Astrocyte (in vitro differentiated cells and primary cell): ENCODE measurements around the gene VGLL4. TPM values are rescaled to one million over a fixed set of nuclear protein-coding genes. Genes with fewer than 3 reads are reported as not detected.

ENCODE experiments used
- DNase-seq: peaks from one replicate; pipeline ENCODE4 v3.0.0-alpha.2; 2010; ENCODE audit warnings: low read depth
- FAIRE-seq: peaks from 2 replicates; lab custom pipeline; 2011; peaks lifted over from hg19 to GRCh38; lab: Jason Lieb, UNC
- H2AFZ ChIP-seq: 2 replicates; pipeline ENCODE4 v1.6.0; 2012; ENCODE audit warnings: low read depth, low read length, inconsistent platforms
- H3K27ac ChIP-seq: 2 replicates; pipeline ENCODE4 v1.5.1; 2011; ENCODE audit warnings: low read depth, low read length, inconsistent platforms
- H3K27me3 ChIP-seq: 2 replicates; pipeline ENCODE4 v1.6.0; 2011; ENCODE audit warnings: low read length, inconsistent platforms; ENCODE audit not compliant: insufficient read depth
- H3K36me3 ChIP-seq: 2 replicates; pipeline ENCODE4 v1.5.1; 2011; ENCODE audit warnings: low read length, inconsistent platforms; ENCODE audit not compliant: insufficient read depth
- H3K4me1 ChIP-seq: 2 replicates; pipeline ENCODE4 v1.5.1; 2011; ENCODE audit warnings: low read length, inconsistent platforms; ENCODE audit not compliant: insufficient read depth
- H3K4me2 ChIP-seq: 2 replicates; pipeline ENCODE4 v1.6.0; 2012; ENCODE audit warnings: low read length, inconsistent platforms
- H3K4me3 ChIP-seq: 2 replicates; pipeline ENCODE4 v1.5.1; 2011; ENCODE audit warnings: low read depth, mild to moderate bottlenecking, low read length, inconsistent platforms; ENCODE audit not compliant: insufficient read depth
- H3K79me2 ChIP-seq: 2 replicates; pipeline ENCODE4 v1.6.0; 2012; ENCODE audit warnings: mild to moderate bottlenecking, low read length, inconsistent platforms; ENCODE audit not compliant: insufficient read depth
- H3K9ac ChIP-seq: 2 replicates; pipeline ENCODE4 v1.6.0; 2012; ENCODE audit warnings: mild to moderate bottlenecking, low read length, inconsistent platforms
- H3K9me3 ChIP-seq: 2 replicates; pipeline ENCODE4 v1.5.1; 2012; ENCODE audit warnings: low read depth, mild to moderate bottlenecking, low read length, inconsistent platforms; ENCODE audit not compliant: insufficient read depth
- H4K20me1 ChIP-seq: 2 replicates; pipeline ENCODE4 v1.6.0; 2012; ENCODE audit warnings: low read length, inconsistent platforms; ENCODE audit not compliant: insufficient read depth
- H3K27ac Mint-ChIP-seq: one replicate; pipeline ENCODE4 v1.8.0; 2021; ENCODE audit warnings: mild to moderate bottlenecking, mixed read lengths; ENCODE audit not compliant: unreplicated experiment
- H3K27me3 Mint-ChIP-seq: one replicate; pipeline ENCODE4 v1.8.0; 2021; ENCODE audit warnings: low read depth, mixed read lengths; ENCODE audit not compliant: unreplicated experiment
- H3K36me3 Mint-ChIP-seq: one replicate; pipeline ENCODE4 v1.8.0; 2021; ENCODE audit warnings: low read depth, mixed read lengths; ENCODE audit not compliant: unreplicated experiment
- H3K4me1 Mint-ChIP-seq: one replicate; pipeline ENCODE4 v1.8.0; 2021; ENCODE audit warnings: low read depth, mixed read lengths; ENCODE audit not compliant: unreplicated experiment
- H3K4me3 Mint-ChIP-seq: one replicate; pipeline ENCODE4 v1.8.0; 2021; ENCODE audit warnings: mild to moderate bottlenecking, moderate library complexity, mixed read lengths; ENCODE audit not compliant: unreplicated experiment
- H3K9me3 Mint-ChIP-seq: one replicate; pipeline ENCODE4 v1.8.0; 2021; ENCODE audit warnings: mild to moderate bottlenecking, mixed read lengths; ENCODE audit not compliant: unreplicated experiment
- CTCF ChIP-seq: IDR thresholded peaks from 2 replicates; pipeline ENCODE4 v1.5.1; 2011; ENCODE audit warnings: low read depth, mild to moderate bottlenecking, inconsistent platforms, low read length, moderate library complexity; ENCODE audit not compliant: insufficient read depth
- EZH2 ChIP-seq: IDR thresholded peaks from 2 replicates; pipeline ENCODE4 v1.6.1; 2012; ENCODE audit warnings: mild to moderate bottlenecking, low read length, inconsistent platforms; ENCODE audit not compliant: insufficient read depth
- total RNA-seq: library from RNA; stranded (reverse); gene quantifications from 2 replicates; pipeline ENCODE4 v1.2.1, GENCODE V29; 2021

Gene VGLL4
- total RNA-seq, 1 donor from 2014 or later: 70.3 TPM

- Mint-ChIP-seq H3K36me3 (peaks cover 21% of the 10 kb centered on the region), H3K9me3 (peaks cover 4% of the 10 kb centered on the region), H3K27ac (peak overlapping the region; percentile 96), H3K4me1 (peaks cover 68% of the 10 kb centered on the region), H3K4me3 (peak overlapping the region; percentile 51), H3K27me3 (no peaks in the 10 kb centered on the region)
- peaks cover 8% of the 10 kb centered on the region for H3K36me3 ChIP-seq
- peaks cover 85% of the 10 kb centered on the region for H4K20me1 ChIP-seq
- H3K4me2 ChIP-seq: peak overlapping the region; percentile 73
- peak overlapping the region; percentile 80 for H3K9ac ChIP-seq
- H3K4me1 ChIP-seq: peaks cover 46% of the 10 kb centered on the region
- H3K9me3 ChIP-seq: no peaks in the 10 kb centered on the region
- FAIRE-seq (no peak), DNase-seq (peak; percentile 93)
- H3K27me3 ChIP-seq: no peaks in the 10 kb centered on the region
- peak overlapping the region; percentile 27 for H3K4me3 ChIP-seq
- H3K79me2 ChIP-seq: peaks cover 94% of the 10 kb centered on the region
- H2AFZ ChIP-seq: no peak overlapping the region
- TF ChIP-seq CTCF (no peak), EZH2 (no peak)
- peak overlapping the region; percentile 94 for H3K27ac ChIP-seq
Measured at GRCh38 chr3:11591391-11592282, 52.1 kb downstream of the VGLL4 start.

GRCh38 chr3:11591002-11591355 is 52.7 kb downstream of the VGLL4 start:
- Mint-ChIP-seq H3K4me3 (peak overlapping the region; percentile 51), H3K4me1 (peaks cover 70% of the 10 kb centered on the region), H3K27me3 (no peaks in the 10 kb centered on the region), H3K36me3 (peaks cover 17% of the 10 kb centered on the region), H3K27ac (peak overlapping the region; percentile 96), H3K9me3 (peaks cover 4% of the 10 kb centered on the region)
- Histone ChIP-seq H3K9me3 (no peaks in the 10 kb centered on the region), H3K27me3 (no peaks in the 10 kb centered on the region), H2AFZ (no peak overlapping the region), H3K79me2 (peaks cover 94% of the 10 kb centered on the region), H3K4me1 (peaks cover 52% of the 10 kb centered on the region), H3K9ac (peak overlapping the region; percentile 80), H4K20me1 (peaks cover 87% of the 10 kb centered on the region), H3K36me3 (peaks cover 8% of the 10 kb centered on the region), H3K4me3 (peak overlapping the region; percentile 27), H3K4me2 (peak overlapping the region; percentile 73), H3K27ac (peak overlapping the region; percentile 94)
- FAIRE-seq (no peak), DNase-seq (peak; percentile 35)
- TF ChIP-seq CTCF (no peak), EZH2 (no peak)

- Histone ChIP-seq H3K9me3 (no peaks in the 10 kb centered on the region), H3K4me2 (no peak overlapping the region), H3K27me3 (no peaks in the 10 kb centered on the region), H3K4me3 (no peak overlapping the region), H3K9ac (no peak overlapping the region), H4K20me1 (peaks cover 98% of the 10 kb centered on the region), H3K4me1 (peaks cover 52% of the 10 kb centered on the region), H3K27ac (no peak overlapping the region), H3K79me2 (peaks cover 100% of the 10 kb centered on the region), H3K36me3 (peaks cover 8% of the 10 kb centered on the region), H2AFZ (no peak overlapping the region)
- peak overlapping the region; percentile 49 for H3K27ac Mint-ChIP-seq
- H3K4me1 Mint-ChIP-seq: peaks cover 80% of the 10 kb centered on the region
- H3K36me3 Mint-ChIP-seq: peaks cover 17% of the 10 kb centered on the region
- FAIRE-seq (no peak), DNase-seq (no peak)
- peaks cover 2% of the 10 kb centered on the region for H3K9me3 Mint-ChIP-seq
- no peaks in the 10 kb centered on the region for H3K27me3 Mint-ChIP-seq
- no peak for TF ChIP-seq EZH2
- no peak for TF ChIP-seq CTCF
- no peak overlapping the region for H3K4me3 Mint-ChIP-seq
Measured at GRCh38 chr3:11589706-11590105, 54.0 kb downstream of the VGLL4 start.
